ENCODE results near the gene NHEJ1. TPM values are rescaled to one million over a fixed set of nuclear protein-coding genes. Genes with fewer than 3 reads are reported as not detected.

Gene NHEJ1
- polyA plus RNA-seq, 5 donors = 14.8 to 20.9 (median 17.5) TPM

DNA sequence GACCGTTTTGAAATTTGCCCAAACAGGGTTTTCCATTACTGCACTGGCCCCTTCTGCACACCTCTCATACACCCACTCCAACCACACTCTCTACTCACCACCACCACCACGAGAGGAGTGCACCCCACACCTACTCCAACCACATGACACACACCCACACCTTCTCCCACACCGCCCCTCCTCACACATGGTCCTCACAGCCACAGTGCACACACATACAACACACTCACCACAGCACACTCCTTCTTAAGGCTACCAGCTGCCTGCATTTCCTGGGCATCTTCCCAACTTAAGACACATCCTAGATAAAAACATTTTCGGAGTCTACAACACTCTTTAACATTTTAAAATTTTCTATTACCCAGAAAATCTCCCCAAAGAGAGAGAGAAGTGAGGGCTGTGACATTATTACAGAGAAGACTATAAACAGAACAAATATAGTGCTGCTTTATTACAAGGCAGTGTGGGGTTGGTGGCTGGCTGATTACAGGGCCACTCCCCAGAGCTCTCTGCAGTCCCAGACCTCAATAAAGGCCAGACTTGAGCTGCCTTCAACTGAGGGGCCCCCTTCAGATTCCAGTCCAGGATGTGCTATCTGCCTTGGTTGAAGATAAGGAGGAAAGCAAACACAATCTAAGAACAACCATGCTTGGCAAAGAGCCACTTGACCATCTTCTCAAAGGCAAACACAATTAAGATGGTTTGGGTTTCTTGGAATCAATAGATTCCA lies 36.1 kb downstream of the NHEJ1 start:
- no peak for DNase-seq

DNA sequence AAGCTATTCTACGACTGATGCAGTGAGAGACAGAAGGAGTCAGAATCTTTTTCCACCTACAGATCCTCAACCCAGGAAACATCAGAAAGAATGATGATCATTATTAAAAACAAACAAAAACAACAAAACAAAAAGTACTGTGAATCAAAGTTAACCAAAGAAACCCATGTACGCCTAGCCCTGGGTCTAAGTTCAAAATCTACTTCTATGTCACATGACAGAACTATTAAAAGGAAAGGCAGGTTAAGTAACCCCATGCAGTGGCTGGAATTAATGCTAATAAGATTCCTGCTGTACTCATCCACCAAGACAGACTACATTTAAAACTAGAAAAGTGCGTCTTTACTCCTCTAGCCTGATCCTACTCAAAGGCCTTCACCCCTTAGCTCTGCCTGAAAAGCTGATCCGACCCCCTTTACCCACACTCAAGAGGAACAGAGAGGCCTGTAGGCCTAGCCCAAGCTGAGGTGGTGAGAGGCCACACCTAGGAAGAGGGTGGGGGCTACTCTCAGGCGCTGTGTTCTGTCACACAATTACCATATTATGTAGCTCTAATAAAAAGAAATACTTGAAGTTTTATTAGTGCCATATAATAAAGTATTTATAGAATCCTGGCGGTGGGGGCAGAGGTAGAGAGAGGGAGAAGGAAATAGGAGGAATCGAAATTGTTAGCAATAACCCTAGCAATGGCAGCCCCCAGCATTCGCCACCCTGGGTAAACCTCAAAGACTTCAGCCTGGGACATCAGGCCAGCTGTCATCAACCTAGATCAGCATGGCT lies 37.1 kb downstream of the NHEJ1 start:
- DNase-seq = no peak

DNA sequence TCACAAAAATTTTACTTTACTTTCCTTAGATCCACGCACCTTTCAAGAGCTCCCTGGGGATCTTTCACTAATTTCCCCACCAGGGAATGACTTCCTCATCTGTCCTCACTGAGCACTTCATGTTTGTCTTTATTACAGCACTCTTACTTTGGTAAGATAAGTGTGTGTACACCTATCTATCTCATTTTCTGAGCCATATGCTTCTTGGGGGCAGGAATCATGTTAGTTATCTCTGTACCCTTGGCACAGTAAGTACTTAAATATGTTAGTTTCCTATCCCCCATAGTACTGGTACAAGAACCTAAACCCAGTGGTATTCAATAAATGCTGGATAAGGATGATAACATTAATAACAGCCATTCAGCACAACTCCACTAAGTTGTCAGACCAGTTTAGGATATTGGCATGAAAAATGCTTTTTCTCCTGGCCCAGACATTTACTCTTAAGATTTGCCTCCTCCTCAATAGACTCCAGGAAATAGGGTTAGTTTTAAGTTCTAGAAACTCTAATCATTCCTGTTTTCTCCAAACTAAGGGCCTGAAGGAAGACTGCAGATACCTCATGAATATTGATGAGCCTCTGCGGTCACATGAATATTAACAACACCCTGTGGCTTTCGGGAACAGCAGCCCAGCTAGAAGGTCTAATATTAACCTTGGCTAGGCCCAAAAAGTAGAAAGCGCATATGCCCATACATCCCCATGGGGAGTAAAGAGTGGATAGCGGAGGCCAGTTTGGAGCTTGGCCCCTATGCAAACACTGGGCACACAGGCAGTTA lies 38.2 kb downstream of the NHEJ1 start:
- no peak for DNase-seq

DNA sequence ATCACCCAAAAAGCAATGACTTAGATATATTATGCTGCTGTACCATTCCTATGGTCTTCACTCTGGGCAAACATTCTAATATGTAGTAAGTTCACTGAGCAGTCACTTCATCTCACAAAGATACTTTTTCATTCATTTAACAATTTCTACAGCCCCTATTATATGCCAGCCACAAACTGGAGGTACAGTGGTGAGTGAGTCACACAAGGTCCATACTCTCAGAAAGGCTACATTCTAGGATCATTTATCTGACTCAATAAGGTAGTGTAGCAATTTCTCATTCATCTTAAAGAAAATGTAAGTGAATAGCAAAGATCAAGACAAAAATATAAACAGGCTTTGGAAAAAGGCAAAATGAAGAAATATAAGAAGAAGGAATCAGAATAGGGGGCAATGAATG lies 40.5 kb downstream of the NHEJ1 start:
- no peak for DNase-seq

DNA sequence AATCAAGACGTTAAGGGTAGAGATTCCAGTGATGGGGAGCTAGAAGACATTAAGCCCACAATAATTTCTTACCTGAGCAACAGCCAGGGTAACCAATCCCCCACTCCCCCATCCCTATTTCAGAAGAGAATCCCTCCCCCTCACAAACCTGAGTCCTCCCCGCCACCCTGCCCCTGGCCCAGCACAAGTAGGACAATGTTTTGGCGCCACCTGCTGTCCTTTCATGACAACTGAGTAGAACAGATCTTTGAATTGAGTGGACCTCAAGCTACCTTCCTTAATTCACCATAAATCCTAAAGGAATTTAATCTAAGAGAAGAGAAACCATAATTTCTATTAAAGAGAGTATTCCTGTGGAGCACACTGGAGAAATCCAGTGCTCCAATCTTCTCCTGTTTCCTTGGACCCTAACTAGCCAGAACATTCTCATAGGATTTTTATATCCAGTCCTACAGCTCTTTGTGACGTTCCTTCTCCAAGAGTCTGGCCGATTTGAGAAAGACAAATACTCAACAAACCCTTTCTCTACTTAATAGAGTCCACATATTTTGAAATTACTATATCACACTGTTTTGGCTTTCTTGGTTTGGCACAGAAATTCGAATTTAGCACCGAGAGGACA lies 41.1 kb downstream of the NHEJ1 start:
- peak in 1 of 2 donors; percentile 39 for DNase-seq

DNA sequence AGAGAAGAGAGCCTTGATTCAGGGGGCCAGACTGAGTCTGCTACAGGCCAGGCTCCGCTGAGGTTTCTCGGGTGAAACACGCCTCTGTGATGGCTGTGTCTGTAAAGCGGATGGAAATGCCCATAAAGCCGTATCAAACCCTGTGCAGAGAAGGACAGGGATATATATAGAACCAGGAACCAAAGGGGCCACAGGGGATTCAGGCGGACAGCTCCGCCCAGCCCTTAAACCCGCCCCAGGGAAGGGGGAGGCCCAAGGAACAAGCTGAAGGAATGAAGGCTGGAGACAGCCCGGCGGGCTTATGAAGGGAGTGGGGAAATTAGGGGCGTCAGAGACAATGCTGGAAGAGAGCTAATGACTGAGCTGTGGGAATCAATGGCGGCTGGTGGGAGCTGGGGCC lies 42.1 kb downstream of the NHEJ1 start:
- DNase-seq = no peak

DNA sequence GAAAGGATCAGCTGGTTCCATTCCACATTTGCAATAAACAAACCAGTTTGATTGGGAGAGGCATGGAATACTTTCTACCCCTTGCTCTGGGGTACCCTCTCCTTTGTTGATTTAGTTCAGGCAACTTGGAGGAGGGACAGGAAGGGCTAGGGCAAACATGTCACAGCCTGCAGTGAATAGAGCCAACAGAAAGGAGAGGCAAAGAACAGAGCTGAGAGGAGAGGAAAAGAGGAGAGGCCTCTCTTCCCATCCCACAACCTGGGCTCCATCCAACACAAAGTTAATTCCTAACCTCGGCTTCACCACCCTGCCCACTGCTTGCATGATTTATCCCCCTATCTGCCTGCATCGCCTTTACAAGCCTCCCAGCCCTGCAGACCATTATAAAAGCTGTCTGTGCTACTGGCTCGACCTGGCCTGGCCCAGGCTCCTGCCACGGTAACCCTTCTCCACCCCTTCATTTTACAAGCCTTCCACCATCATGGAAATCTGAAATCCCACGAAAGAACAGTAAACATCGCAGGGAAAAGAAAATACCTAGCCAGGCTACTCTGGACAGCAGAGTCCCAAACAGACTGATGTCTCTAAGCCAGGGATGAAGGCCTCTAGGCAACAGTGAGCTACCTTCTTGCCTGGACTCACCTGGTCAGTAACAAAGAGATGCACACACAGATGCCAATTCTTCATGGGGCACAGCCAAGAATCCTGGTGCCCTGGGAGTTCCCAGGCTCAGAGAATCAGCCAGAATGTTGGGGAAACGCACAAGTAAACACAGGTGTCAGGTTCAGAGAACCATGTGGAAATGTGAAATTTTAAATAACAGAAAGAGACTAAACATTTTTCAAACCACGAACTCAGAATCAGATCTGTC lies 43.6 kb downstream of the NHEJ1 start:
- no peak for DNase-seq

DNA sequence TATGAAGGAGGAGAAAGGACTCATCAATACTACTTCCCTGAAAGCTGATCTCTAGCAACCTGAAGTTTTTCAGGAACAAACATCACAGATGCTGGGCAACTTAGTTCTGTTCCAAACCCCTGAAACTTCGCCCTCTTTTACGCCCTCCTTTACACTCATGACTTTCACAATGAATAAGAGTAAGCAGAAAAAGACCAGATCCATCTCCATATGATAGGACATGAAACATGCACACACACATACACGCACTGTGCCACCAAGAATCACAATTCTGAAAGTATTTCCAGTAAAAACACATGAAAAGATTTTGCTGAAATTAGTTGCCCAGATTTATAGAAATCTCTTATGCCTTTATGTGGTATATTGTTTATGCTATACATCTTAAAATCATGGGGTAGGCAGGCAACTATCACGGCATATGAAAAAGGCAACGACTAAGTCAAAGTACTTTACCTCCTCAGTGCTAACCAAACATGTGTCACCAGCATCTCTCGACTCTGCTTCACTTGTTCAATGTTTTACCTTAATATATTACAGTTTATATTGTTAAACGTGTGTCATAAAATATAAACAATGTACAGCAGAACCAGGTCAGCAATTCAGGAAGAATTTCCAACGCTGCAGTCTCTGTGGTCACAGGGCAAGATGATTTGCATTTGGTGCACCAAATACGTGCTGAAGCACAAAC lies 47.8 kb downstream of the NHEJ1 start:
- DNase-seq = no peak

DNA sequence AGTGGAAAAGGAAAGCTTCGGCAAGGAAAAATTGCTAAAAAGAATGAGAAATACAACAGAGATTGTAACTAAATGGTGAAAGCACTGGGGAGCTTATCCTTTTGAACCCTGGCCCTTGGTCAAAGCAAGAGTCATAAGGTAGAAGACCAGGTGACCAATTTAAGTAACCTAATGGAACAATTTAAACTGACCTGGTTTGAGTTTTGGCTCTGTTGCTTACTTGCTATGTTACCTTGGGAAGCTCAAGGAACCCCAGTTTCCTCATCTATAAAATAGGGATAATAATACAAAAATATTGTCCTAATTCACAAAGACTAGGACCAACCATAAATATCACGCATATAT lies 48.6 kb downstream of the NHEJ1 start:
- no peak for DNase-seq

DNA sequence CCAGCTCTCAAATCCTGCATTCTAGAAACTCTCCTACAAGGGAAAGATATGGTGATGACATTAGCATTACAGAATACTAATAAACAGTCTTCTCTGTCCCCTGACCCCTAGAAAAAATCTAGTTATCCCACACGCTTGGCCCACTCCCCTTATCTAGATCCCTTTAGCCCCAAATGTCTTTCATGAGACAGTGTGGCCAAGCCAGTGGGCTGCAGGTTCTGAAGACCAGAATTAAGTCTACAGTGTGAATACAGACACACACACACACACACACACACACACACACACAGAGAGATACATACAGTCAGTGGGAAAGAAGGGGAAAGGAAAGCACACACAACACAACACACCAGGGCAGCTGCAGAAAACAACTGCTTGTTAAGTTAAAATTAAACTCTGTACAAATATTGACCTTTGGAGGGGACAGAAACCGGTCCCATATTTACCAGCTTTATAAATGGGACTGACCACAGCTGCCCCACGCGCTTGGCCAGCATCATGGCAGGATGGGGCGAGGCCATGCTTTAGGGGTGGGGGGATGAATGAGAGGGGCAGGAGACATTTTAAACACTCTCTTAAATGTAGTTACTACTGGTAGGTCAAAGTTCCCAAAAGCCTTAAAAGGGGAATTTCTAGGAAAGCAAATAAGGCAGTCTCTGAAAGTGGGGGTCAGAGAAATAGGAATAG lies 49.1 kb downstream of the NHEJ1 start:
- no peak for DNase-seq

DNA sequence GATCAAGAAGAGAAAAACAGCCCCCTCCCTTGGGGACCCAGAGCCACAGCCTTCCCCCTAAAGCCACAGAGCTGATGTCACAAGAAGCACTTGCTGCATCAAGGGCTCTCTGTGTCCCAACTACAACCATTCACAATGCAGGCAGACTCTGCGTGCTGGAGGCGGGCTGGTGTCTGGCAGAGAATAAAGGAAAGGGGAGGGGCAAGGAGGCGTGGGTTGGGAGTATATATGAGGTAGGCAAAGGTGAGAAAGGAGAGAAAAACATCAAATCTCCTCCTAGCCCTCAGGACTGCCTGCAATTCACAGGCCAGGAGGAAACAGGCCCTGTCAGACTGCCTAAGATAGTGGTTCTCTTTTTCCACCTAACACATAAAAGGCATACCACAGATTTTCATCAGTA lies 51.1 kb downstream of the NHEJ1 start:
- DNase-seq = peak; percentile 50 to 51

DNA sequence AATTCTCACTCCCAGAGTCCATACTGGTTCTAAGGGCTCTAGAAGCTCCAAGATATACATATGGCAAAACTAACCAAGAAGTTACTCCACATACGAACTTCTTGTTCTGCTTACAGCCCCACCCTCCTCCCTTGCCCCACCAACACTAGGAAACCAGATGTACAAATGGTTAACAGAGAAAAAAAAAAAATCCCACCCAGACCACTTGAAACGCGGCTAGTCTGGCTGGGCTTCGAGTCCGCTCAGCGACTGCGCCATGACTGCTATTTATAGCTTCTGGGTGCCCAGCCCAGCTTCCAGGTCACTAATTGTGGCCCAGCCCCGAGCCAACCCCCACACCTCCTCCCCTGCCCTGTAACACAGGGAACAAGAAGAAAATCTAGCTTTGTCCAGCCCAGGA lies 52.9 kb downstream of the NHEJ1 start:
- DNase-seq = no peak

DNA sequence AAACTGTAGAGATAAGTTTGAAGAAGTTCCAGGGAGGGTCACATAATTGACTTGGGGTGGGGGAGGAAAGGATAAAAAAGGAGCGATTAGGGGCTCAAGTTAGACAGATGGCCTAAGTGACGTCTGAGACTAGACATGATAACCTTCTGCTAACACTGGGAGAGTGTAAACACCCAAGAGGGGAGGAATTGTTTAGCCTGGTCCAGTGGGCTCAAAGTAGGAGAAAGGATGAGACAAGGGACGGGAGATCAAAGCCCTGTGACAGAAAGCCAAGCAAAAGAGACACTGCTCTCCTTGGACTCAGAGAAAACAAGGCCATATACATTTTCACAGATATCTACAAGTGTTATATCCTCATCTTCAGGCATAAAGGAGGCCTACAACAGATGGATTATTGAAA lies 54.4 kb downstream of the NHEJ1 start:
- DNase-seq = no peak

DNA sequence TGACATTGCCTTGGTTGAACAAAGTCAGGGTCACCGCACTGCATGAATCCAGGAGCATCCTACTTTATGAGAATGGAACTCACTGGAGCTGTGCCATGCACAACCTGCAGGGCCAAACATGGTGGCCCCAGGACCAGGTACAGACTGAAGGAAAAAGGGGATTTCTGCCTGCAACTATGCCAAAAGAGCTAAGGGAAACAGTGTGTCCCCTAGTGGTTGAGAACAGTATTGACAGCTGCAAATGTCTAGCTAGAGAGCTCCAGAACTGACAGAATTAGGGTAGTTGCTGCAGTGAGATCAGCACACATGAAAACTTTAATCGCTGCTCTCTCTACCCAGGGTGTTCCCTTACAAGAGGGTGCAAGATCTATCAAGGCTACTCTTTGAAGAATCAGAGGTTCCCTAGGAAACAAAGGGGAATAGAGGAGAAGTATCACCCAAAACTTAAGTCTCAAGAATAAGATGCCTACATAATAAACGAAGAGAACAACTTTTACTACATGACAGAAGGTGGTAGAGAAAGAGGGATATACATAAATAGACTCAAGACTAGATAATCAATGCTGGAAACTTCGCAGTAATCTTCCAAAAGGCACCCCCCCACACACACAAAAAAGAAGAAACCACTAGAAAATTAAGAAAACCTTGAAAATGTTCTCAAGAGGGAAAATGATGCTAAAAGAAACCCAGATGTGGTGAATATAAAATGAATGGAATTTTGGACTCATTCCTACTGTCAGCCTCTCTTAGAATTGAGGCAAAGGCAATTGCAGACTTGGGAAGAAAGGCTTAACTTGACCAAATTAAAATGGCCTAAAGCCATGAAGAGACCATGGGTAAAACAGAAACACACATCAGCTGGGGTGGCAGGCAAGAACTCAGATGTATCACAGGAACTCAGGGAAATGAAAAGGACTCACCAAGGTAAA lies 56.2 kb downstream of the NHEJ1 start:
- DNase-seq = no peak

DNA sequence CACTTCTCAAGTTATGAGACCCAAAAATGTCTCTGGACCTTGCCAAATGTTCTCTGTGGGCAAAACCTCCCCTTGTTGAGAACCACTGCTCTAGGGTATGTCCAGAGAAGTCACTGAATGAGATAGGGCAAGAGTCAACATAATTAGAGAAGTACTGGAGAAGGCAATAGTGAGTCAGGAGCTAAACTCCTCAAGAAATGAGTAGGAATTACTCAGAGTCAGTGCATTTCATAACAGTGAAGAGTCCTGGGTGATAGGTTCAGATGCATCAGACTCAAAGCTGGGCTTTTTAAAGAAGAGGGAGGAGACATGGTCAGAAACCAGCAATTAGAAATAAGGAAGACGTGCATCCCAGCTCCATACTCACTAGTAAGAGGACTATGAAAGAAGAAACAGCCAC lies 61.3 kb downstream of the NHEJ1 start:
- no peak for DNase-seq

DNA sequence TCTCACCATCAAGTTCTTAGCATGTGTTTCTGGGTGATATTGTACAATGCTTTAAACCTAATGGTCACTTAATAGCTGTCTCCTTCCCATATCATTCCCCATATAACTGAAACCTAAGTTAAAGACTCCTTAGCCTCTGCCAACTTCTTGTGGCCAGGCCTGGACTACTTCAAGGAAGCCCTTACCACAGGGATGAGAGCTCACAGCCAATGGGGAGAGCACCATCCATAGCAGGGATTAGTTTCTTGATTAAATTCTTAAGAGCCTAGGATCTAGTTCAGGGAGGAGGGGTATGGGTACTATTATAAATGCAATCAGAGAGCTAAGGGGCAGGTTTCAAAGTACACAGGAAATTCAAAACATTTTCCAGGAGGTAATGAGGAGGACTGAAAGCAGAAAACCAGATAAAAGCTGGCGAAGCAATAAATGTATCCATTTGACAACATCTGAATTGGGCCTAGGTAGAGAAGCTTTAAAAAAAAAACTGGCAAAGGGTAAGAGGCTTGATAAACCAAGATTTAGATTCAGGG lies 65.1 kb downstream of the NHEJ1 start:
- no peak for DNase-seq

DNA sequence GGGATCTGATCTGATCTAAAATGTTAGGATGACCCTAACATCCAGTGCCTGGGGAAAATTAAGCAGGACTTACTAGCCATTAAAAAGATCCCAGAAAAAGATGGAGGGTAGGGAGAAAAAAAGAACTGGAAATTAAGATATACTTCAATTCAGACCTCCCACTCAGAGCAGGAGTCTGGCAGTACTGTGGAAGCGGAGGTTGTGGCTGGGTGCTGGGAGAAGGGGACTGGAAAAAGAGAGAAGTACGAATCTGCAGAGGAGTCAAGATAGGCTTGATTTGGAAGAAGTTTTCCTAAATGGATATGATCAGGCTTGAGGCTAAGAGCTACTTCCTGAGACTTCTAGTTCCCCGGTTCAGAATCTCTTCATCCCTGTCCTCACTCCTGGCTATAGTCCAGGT lies 66.4 kb downstream of the NHEJ1 start:
- no peak for DNase-seq

DNA sequence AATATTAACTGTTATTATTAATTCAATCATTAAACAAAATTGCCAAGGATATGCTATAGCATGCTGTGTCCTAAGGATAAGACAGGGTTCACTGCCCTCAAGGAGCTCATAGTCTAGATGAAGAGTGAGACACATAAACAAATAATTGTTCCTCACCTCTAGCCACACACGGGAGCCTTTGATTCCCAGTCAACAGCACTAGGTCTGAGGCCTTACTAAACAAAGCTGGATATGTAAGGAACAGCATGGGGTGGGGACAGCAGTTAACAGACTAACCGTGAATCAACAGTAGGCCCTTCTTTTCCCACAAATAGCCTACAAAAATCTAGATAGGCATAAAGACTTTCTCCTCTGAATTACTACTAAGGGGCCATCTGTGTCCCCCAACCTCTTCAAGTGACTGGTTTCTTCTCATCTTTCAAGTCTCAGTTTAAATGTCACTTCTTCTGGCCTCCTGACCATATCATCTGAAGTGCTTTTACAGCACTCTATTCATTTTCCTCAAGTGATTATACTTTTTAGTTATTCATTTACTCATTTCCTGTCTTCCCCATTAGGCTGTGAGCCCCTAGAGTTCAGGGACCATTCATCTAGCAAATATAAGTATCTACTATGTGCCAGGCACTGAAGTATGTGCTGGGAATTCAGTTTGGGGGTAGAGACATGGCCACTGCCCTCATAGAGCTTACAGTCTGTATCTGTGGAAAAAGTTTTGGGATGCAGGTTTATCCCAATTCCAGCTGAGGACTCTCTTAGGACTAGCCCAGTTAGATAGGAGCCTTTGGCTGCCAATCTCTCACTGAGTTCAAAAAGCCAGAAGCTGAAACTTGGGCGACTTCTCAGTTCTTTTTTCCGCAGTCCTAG lies 69.9 kb downstream of the NHEJ1 start:
- no peak for DNase-seq

All from right lung (tissue), 5 donors.